ENCODE results near the gene KLF2. TPM values are rescaled to one million over a fixed set of nuclear protein-coding genes. Genes with fewer than 3 reads are reported as not detected.

Gene KLF2
- total RNA-seq, 2 experiments from 2014 or later: 1,201 to 1,291 TPM

DNA sequence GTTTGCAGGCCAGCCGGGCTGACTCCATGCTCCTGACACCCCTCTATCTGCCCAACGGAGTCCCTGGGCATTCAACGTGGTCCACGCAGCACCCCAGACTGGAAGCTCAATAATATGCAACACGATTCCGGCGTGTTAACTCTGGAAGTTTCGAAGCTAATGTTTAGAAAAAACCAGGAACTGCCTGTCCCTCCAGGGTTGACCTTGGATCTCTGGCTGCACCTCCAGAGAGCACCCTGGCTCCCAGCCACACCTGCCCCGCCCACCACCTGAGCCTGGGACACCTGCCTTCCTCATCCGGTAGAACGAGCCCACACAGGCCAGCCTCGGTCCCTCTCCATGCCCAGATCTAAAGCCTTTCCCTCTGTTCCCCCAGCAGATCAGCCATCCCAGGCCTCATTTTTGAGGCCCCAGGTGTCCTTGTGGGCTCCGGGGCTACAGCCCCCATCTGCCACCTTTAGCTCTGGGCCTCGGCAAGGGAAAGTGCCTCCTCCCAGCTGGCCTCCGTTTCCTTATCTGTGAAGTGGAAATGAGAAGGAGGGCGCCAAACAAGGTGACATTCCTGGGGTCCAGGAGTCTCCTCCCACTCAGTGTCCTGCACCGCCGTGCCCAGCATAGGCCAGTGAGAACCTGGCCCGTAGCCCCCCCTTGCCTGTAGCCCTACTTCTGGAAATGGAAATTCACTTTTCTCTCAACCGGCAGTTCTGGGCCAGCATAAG is 38.7 kb downstream of the KLF2 start:
- ChIA-PET CTCF (interaction anchor here (0.8 kb wide), 1 partner anchor 25 kb away, joined by 3 read pairs; no protein-coding TSS in a partner anchor), POLR2A (interaction anchor here (0.6 to 32.3 kb wide), 6 partner anchors 6 to 78 kb away, joined by 3 to 3819 read pairs (median 6); partner anchors contain the start of gene KLF2)
- peak overlapping the region; percentile 76 to 97 for H3K27ac ChIP-seq (ENCODE audit: low read depth in 1 of 2, low read length in 2 of 2)
- no peak overlapping the region for H3K4me3 ChIP-seq (ENCODE audit: low read length)
- no peak overlapping the region for H3K4me3 Mint-ChIP-seq
- ATAC-seq (ENCODE audit: poor library complexity): no peak
- H3K27me3 Mint-ChIP-seq: no peaks in the 10 kb centered on the region
- no peak overlapping the region for H3K27ac Mint-ChIP-seq
- no peaks in the 10 kb centered on the region for H3K9me3 Mint-ChIP-seq
- no peaks in the 10 kb centered on the region for H3K27me3 ChIP-seq (ENCODE audit: control insufficient read depth in 1 of 2, insufficient read depth in 2 of 2, low read length in 2 of 2)
- no peaks in the 10 kb centered on the region for H3K9me3 ChIP-seq (ENCODE audit: control insufficient read depth in 1 of 2, insufficient read depth in 1 of 2, low read length in 2 of 2)
- DNase-seq: no peak
- intact Hi-C loops (cut with DNase I, micrococcal nuclease): no loop called here
- peaks cover 61% of the 10 kb centered on the region for H3K4me1 Mint-ChIP-seq (ENCODE audit: low read depth)
- no peaks in the 10 kb centered on the region for H3K36me3 ChIP-seq (ENCODE audit: insufficient read depth, low read length)
- peaks cover 11% of the 10 kb centered on the region for H3K36me3 Mint-ChIP-seq (ENCODE audit: low read depth)
- peaks cover 94% of the 10 kb centered on the region for H3K4me1 ChIP-seq (ENCODE audit: insufficient read depth, low read length)
- TF ChIP-seq CTCF (IDR thresholded peaks at IDR 0.05): no peak

- Mint-ChIP-seq H3K27me3 (no peaks in the 10 kb centered on the region), H3K27ac (no peak overlapping the region), H3K4me3 (no peak overlapping the region), H3K9me3 (no peaks in the 10 kb centered on the region), H3K4me1 (ENCODE audit: low read depth) (peaks cover 56% of the 10 kb centered on the region), H3K36me3 (ENCODE audit: low read depth) (peaks cover 11% of the 10 kb centered on the region)
- intact Hi-C loops (cut with DNase I, micrococcal nuclease): no loop called here
- ChIA-PET CTCF (no interaction called here), POLR2A (interaction anchor here (0.6 to 32.3 kb wide), 5 partner anchors 6 to 30 kb away, joined by 3 to 3819 read pairs (median 6); partner anchors contain the start of gene KLF2)
- TF ChIP-seq CTCF (IDR thresholded peaks at IDR 0.05): no peak
- DNase-seq (no peak), ATAC-seq (ENCODE audit: poor library complexity) (no peak)
- H3K9me3 ChIP-seq (ENCODE audit: control insufficient read depth in 1 of 2, insufficient read depth in 1 of 2, low read length in 2 of 2): no peaks in the 10 kb centered on the region
- no peaks in the 10 kb centered on the region for H3K27me3 ChIP-seq (ENCODE audit: control insufficient read depth in 1 of 2, insufficient read depth in 2 of 2, low read length in 2 of 2)
- peaks cover 94% of the 10 kb centered on the region for H3K4me1 ChIP-seq (ENCODE audit: insufficient read depth, low read length)
- H3K4me3 ChIP-seq (ENCODE audit: low read length): no peak overlapping the region
- H3K27ac ChIP-seq (ENCODE audit: low read depth in 1 of 2, low read length in 2 of 2): peak overlapping the region; percentile 76 to 97
- no peaks in the 10 kb centered on the region for H3K36me3 ChIP-seq (ENCODE audit: insufficient read depth, low read length)
These were observed 39.2 kb downstream of the KLF2 start for GRCh38 chr19:16363852-16364230.

- no peaks in the 10 kb centered on the region for H3K9me3 ChIP-seq (ENCODE audit: control insufficient read depth in 1 of 2, insufficient read depth in 1 of 2, low read length in 2 of 2)
- intact Hi-C loops (cut with DNase I, micrococcal nuclease): no loop called here
- no peak overlapping the region for H3K27ac Mint-ChIP-seq
These were observed 39.7 kb downstream of the KLF2 start for GRCh38 chr19:16364231-16364865.

More at GRCh38 chr19:16364231-16364865, 39.7 kb downstream of the KLF2 start:
- Histone ChIP-seq H3K27me3 (ENCODE audit: control insufficient read depth in 1 of 2, insufficient read depth in 2 of 2, low read length in 2 of 2) (no peaks in the 10 kb centered on the region), H3K4me3 (ENCODE audit: low read length) (no peak overlapping the region), H3K27ac (ENCODE audit: low read depth in 1 of 2, low read length in 2 of 2) (peak overlapping the region; percentile 76 to 97), H3K36me3 (ENCODE audit: insufficient read depth, low read length) (no peaks in the 10 kb centered on the region), H3K4me1 (ENCODE audit: insufficient read depth, low read length) (peaks cover 94% of the 10 kb centered on the region)
- peaks cover 50% of the 10 kb centered on the region for H3K4me1 Mint-ChIP-seq (ENCODE audit: low read depth)
- DNase-seq (no peak), ATAC-seq (ENCODE audit: poor library complexity) (no peak)
- POLR2A ChIA-PET: interaction anchor here (0.6 to 32.3 kb wide), 3 partner anchors 13 to 30 kb away, joined by 3 to 3819 read pairs (median 6); partner anchors contain the start of gene KLF2
- peaks cover 11% of the 10 kb centered on the region for H3K36me3 Mint-ChIP-seq (ENCODE audit: low read depth)
- H3K27me3 Mint-ChIP-seq: no peaks in the 10 kb centered on the region
- CTCF ChIA-PET: no interaction called here
- no peak for TF ChIP-seq CTCF (IDR thresholded peaks at IDR 0.05)
- no peaks in the 10 kb centered on the region for H3K9me3 Mint-ChIP-seq
- H3K4me3 Mint-ChIP-seq: no peak overlapping the region
